Inflammatory macrophage (primary cell): Measurements from ENCODE around the gene CYP26B1.

Experiments
- DNase-seq, 2 donors: peaks; one replicate each; pipeline ENCODE4 v3.0.0-alpha.2; 2020 to 2022

CYP26B1 gene

GRCh38 chr2:72154386-72154975 is 6.8 kb upstream of the CYP26B1 start:
- DNase-seq, result no peak

GRCh38 chr2:72153924-72154323 is 6.3 kb upstream of the CYP26B1 start:
- no peak for DNase-seq

- no peak for DNase-seq
Measured at GRCh38 chr2:72153026-72153791, 5.5 kb upstream of the CYP26B1 start.

DNA sequence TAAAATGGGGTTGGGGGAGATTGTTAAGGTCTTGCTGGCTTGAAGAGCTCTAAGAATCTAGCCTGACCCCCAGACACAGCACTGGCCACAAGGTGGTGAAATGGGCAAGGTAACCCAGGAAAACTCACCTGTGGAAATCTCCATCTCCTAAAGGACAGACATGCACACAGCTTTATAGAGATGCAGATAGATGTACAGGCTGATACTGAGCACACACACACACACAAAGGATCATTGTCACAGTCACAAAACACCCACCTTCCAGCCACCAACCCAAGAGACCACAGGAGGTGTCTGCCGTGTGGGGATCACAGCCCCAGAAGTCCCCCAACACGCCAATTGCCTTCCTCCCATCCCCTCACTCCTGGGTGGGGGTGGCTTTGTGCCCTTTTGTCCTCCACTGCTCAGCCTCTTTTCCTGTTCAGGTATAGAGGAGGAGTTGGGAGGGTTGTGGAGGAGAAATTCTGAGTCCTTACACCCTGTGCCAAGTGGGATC is 3.2 kb upstream of the CYP26B1 start:
- DNase-seq, result no peak

DNA sequence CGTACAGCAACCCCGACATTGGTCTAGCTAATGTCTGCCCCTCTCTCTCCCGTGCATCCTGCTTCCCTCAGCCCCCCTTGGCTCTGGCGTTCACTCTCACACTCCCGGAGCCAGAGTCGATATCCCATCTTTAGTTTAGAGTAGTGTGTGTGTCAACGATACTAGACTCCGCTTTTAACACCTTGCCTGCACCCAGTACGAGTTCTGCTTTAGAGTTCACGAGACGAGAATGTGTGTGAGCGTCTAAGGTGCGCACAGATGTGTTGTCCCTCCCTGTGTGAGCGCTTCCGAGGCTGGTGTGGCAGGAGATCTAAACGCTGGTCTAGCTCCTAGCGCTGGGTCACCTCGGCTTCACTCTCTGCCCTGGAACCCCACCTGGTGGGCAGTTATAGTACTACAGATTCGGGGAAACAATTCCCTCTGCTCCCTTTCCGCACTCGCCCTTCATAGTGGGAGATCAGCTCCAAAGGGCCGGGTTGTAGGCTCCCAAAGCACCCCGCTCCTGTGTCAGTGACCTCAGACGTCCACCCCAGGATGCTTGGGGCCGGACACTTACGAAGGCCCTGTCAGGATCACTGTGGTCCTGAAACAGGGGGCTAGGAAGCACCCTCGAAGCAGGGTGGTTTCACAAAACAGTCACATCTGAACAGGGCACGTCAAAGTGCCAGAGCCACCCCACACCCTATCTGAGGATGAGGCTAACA is 2.6 kb upstream of the CYP26B1 start:
- DNase-seq, result peak; percentile 55 to 64

DNA sequence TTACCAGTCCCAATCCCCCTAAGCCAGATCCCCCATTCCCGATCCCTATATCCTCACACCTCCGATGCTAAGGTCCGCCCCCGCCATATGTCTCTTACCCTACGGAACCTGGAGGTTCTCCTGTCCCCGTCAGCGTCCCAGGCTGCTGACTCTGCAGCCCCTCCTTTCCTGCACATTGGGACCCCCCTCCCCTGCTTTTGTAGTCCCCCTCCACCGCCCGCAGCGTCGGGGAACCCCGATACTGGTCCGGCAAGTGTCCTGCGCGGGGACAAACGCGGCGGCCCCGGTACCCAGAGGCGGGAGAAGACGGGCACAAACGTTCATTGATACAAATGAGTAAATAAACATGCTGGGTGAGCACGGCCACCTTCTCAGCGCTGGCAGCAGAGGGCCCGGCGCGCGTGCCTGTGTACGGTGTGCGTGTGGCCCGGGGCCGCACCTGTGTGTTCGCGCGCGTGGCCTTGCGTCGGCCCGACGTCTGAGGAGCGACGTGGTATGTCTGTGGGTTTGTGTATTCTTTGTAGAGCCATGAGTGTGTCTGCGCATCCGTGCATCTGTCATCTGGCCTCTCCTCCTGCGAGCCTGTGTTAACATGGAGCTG is 2.0 kb upstream of the CYP26B1 start:
- no peak for DNase-seq

DNA sequence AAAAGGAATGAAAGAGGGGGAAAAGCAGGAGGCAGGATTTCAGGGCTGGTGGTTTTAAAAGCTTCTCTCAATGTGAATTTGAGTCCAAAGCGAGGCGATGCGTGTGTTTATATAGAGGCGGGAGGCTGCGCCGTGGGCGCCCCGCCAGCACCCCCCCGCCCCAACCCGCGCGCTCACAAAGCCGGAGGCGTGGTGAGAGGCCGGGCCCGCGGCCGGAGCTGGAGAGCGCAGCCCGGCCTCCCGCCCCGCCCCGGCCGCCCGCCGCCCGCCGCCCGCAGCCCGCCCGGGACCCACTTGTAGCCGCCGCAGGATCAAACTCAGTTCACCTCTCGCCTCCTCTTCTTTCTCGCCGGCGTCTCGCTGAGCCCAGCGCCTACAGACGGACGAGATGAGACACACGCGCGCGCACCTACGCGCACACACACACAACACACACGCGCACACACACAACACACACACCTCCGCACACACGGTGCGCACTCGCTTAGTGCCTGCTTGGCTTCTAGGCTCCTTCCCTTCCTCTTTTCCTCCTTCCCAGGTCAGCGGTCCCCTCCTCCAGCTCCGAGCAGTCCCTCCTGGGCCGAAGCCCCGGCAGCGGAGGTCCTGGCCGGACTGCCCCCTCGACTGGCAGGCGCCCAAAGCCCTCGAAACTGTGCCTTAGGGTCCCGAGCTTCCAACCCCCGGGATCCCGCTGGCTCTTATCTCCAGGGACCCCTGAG is 1.3 kb upstream of the CYP26B1 start:
- no peak for DNase-seq

DNA sequence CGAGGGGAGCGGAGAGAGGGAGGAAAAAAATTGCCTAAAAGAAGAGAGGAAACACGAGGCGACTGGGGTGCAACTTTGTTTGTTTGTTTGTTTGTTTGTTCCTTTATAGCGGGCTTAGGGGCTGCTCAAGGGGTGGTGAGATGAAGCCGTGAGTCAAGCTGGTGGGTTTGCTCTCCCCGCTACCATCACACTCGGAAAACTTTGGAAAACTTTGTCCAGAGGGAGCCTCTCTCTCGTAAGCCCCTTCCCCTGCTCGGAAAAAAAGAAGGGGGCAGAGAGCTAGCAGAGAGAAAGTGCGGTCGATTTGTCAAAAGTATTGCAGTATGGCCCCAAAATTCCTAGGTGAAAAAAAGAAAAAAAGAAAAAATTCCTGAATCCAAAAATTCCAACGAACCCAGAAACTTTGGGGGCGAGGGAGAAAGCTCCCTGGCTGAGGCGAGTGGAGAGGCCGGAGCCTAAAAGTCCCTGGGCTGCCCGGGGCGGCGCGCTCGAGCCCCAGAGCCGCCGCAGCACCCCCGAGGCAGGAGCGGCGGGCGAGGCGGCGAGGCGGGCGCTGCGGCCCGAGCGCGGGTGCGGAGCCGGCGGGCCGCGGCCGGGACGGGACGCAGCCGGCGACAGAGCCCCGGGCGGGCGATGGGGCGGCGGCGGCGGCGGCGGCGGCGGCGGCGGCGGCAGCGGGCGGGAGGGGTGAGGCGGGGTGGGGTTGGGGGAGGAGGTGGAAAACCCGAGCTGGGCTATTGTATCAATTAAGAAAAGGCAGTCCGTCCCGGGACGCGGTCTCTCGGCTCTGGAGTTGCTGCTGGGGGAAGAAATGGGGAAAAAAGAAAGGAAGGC is 558 bp upstream of the CYP26B1 start:
- DNase-seq, result no peak

DNA sequence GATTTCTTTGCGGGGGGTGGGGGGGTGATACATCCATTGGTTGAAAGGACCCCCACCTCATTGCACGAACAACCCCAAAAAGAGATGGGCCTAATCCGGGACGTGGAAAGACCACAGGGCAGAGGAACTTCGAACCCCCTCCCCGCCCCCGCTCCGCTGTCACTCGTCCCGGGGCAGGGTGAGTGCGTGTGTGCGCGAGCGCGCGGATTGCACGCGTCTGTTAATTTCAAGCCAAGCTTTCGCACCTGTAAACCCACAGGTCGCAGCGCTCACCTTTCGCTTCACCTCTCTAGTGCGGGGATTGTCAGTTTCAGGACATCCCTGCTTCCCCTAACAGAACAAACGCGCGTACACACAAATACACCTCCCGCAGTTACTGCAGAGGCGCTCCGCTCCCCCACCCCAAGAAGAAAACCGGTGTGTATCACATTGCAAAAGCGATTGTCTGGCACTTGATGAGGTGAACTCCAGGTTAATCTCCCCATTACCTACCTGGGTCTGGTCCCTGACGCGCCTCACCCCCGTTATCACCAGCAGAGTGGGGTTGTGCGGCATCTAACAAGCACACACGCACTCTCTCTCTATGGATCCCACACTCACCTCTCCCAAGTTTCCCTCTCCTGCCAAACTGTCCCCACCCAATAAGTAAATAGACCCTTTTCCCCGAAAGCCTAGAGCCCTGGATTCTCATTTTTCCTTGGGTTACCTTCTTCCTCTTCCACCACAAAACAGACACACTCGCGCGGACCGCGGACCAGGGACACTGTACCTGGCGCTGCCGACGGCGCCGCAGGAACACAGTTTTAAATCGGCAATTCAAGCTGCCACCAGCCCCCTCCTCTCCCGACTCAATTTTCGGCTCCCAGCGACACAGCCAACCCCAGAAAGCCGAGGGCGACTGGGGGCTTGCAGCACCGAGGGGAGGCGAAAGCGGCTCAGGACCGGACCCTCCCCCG is 1.0 kb downstream of the CYP26B1 start:
- DNase-seq, result no peak

DNA sequence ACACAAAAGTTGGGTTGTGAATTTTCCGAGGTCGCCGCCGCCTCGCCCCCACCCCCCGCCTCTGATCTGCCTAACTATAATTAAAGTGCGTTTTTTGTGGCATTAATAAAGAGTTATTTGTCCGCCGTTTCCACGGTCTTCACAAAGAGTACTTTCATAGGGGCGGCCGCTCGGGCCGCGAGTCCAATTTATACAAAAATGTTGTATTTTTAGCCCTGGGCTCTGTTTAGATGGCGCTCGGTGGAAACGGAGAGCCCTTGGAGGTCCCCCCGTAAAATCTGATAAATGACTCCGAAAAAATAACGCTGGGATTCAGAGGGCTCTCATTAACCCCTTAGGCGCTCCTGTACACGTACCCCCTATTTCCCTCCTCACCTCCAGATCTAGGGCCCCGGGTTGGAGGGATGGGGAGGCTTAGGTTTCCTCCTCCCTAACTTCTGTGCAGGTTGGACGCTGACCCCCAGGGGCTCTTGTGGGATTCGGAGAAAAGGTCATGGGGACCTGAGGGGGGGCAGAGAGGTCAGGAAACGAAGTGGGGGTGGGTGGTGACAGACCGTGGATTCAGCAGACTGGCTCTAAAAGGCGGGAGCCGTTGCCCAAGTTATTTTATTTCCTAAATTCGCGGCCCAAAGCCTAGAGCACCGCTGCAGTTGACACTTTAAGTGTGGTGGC is 1.9 kb downstream of the CYP26B1 start:
- no peak for DNase-seq

DNA sequence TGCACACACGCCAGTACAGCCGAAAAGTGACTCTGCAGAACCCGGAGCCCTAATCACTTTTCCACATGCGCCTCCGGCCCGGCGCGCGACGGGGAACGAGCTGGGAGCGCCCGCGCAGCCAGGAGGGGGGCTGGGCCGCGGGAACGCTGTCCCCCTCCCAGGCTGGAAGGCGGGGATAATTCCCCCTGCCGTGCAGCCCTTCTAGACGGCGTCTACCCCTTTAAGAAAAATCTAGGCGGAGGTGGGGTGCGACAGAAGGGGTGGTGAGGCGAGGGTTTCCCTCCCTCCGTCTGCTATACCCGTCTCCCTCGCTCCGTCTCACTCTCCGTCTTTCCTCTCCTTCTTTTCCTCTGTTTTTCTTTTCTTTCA is 2.4 kb downstream of the CYP26B1 start:
- no peak for DNase-seq

DNA sequence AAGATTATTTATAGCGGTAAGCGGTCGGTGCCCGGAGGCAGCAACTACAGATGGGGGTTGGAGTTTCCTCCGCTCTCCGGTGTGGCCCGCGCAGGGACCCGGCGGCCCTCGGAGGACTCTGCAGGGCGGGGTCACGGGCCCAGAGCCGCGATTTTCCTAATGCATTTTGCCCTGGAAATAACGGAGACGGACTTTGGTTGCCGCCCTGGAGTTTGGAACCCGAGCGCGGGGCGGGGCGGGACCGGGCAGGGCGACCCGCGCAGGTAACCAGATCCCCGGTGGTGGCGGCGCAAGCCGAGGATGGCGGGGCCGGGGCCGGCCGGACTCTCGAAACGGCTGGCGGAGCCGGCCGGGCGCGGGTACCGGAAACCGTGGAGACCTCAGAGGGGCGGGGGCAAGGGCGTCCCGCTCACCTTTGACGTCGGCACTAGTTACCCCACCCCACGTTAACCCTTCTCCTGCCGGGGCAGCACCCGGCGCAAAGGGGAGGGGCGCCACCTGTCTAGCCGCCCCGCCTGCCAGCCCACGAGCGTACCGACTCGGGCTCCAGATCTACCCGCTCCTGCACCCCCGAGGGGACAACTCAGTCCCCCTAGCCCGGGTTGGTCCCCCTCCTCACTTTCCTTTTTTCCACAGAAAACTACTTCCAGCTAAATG is 2.9 kb downstream of the CYP26B1 start:
- DNase-seq, result no peak

- no peak for DNase-seq
Measured at GRCh38 chr2:72144274-72144631, 3.4 kb downstream of the CYP26B1 start.

DNA sequence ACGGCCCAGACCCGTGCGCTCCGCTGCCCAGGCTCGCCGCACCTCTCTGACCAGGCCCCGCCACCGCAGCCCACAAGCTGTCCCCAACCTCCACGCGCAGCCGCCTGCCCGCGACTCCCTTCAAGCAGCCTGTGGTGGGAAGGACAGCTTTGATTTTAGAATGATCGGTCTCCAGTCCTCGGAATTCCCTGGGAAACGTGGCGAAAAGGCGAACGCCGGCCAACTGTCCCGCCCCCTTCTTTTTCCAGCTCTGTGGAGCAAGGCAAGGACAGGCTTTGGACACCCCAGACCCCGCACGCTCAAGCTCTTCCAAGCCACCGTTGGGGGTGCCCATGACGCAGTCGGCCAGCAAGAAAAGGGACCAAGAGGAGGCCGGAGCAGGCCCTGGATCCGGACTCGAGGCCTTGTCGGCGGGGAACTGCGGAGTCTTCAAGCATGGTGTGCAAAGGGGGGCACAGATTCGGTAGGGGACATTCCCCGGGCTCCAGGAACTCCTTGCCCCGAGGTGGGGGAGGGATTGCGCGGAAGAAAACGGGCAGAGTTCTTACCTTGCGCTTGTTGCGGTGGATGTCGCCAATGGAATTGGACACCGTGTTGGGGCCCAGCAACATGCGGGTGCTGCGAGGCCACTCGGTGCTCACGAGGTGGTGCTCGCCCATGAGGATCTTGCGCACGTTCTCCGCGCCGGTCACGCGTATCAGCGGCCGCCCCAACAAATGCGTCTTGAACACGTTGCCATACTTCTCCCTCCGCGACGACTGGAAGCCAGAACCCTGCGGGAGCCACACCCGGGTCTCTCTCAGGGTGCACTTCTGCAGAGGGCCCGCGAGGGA is 4.0 kb downstream of the CYP26B1 start:
- DNase-seq, result no peak

DNA sequence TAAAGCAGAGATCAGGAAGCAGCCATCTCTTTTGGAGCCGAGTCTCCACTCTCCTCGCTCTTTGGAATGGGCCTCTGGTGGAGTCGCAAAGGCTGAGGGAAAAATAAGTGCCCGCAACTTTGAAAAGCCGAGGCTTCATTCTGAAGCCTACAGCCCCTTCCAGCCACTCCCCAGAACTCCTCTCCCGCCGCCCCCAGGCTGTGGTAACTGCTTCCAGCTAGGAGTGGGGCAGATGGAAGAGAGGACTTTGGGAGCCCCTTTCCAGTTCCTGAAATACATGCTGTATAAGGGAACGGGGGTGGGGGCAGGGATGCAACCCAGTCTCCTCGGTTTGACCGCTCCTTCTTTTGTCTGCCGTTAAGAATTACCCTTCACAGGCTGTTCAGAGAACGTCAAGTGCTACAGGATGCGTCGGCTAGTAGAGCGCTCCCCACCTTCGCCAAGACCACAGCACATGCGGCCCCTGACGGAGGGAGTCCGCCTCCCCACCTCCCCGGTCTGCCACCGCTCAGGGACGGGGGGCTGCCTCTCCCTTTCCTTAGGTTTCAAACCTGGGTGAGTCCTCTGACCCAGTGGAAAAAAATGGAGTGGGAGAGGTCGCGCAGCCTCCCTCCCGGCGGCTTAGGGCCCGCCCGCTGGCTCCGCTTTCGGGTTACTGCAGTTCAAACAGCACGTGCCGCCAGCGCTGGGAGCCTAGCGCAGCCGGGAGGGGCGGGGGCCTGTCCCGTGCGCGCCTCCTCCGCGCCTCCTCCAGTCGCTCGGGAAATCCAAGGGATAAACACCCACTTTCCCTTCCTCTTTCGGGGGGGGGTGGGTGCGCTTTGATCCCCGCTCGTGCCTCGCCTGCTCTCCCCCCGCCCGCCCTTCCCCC is 4.9 kb downstream of the CYP26B1 start:
- DNase-seq, result no peak

DNA sequence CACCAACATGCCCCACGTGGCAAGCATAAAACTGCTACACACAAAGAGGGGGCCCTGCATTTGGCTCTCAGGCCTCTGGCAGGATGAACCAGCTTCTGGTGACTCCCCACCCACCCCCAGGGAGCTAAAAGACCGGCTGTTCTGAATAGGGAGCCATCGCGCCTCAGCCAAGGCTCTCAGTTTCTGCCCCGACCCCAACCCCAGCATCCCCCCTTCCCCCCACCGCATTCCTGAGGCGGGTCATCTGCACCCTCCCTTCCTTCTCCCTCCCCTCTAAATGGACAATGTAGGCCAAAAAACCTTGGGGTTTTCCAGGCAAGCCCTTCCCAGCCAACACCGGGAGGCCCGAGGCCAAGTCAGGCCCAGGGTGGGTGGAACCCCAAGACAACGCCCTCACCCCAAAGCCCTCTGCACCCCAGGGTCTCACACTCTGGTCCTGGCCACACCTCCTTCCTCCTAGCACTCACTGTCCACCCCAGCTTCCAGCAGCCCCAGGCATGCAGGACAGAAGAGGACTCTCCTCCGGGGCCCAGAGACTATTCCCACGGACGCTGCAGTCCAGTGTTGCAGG is 5.7 kb downstream of the CYP26B1 start:
- DNase-seq, result no peak

- no peak for DNase-seq
Measured at GRCh38 chr2:72141032-72141645, 6.5 kb downstream of the CYP26B1 start.
